ENCODE measurements around the gene DPY30.

DNA sequence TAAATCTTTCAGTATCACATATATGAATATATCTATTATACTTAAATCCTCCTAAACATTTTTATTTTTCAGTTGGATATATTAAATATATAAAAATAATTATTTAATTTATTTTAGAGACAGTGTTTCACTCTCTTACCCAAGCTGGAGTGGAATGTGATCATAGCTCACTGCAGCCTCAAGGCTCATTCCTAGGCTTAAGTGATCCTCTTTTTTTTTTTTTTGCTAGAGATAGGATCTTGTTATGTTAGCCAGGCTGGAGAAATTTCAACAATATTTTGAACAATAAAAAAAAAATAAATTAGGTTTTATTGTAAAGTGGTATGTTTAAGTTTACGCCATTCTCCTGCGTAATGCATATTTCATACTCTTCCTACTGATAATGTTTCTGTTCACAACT is 27.9 kb upstream of the DPY30 start:
- TF ChIP-seq, protein P1, sequence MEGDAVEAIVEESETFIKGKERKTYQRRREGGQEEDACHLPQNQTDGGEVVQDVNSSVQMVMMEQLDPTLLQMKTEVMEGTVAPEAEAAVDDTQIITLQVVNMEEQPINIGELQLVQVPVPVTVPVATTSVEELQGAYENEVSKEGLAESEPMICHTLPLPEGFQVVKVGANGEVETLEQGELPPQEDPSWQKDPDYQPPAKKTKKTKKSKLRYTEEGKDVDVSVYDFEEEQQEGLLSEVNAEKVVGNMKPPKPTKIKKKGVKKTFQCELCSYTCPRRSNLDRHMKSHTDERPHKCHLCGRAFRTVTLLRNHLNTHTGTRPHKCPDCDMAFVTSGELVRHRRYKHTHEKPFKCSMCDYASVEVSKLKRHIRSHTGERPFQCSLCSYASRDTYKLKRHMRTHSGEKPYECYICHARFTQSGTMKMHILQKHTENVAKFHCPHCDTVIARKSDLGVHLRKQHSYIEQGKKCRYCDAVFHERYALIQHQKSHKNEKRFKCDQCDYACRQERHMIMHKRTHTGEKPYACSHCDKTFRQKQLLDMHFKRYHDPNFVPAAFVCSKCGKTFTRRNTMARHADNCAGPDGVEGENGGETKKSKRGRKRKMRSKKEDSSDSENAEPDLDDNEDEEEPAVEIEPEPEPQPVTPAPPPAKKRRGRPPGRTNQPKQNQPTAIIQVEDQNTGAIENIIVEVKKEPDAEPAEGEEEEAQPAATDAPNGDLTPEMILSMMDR (IDR thresholded peaks at IDR 0.05; ENCODE audit: low read depth, low read length): no peak
- TF ChIP-seq POLR2A (IDR thresholded peaks at IDR 0.05; ENCODE audit: extremely low read depth, insufficient read length): no peak
- TF ChIP-seq, protein P2, sequence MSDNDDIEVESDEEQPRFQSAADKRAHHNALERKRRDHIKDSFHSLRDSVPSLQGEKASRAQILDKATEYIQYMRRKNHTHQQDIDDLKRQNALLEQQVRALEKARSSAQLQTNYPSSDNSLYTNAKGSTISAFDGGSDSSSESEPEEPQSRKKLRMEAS (IDR thresholded peaks at IDR 0.05; ENCODE audit: low read depth, low read length): no peak
- TF ChIP-seq MYC (IDR thresholded peaks at IDR 0.05; ENCODE audit: low read depth, low read length): no peak
